IMR-90 (cell line): ENCODE results near the gene ARHGAP11A. TPM values are rescaled to one million over a fixed set of nuclear protein-coding genes. Genes with fewer than 3 reads are reported as not detected.
A peak's percentile ranks its signal among the peaks of the same experiment; 100 is the strongest.

Experiments
- ATAC-seq: fragments of 200-7000 bp; cut with Tn5 transposase; 2 replicates; pipeline ENCODE4 v1.9.1; 2020; ENCODE audit warnings: low read depth, mild to moderate bottlenecking, moderate library complexity
- BruUV-seq: library from RNA; stranded (reverse); fragments of 400-500 nt; replicated peaks from 2 replicates; lab custom pipeline; 2021; lab: Mats Ljungman, UMichigan
- CTCF ChIA-PET: fragments of 300-600 bp; formaldehyde crosslinking; extraction: SDS; loops from one replicate; lab custom pipeline; 2021; ENCODE audit warnings: antibody characterized with exemption; lab: Yijun Ruan, JAX
- POLR2A ChIA-PET: fragments of 300-600 bp; sonication (Branson Sonifier 250); formaldehyde crosslinking; loops from one replicate; lab custom pipeline; 2022; ENCODE audit warnings: antibody characterized with exemption; ENCODE audit not compliant: unreplicated experiment; lab: Charles Lee
- DNase-seq: peaks from one replicate; pipeline ENCODE4 v3.0.0; 2013
- H2AFZ ChIP-seq: replicated peaks from 2 replicates; pipeline ENCODE3; 2013; ENCODE audit warnings: low read length, mild to moderate bottlenecking; ENCODE audit not compliant: poor library complexity
- H2AK5ac ChIP-seq: 2 replicates; pipeline ENCODE4 v1.6.1; 2013; ENCODE audit warnings: low read depth, low read length, inconsistent platforms
- H2AK9ac ChIP-seq: replicated peaks from 2 replicates; pipeline ENCODE3; 2013; ENCODE audit warnings: mild to moderate bottlenecking, low read depth, low read length, moderate library complexity; ENCODE audit not compliant: poor library complexity
- H2BK120ac ChIP-seq: 2 replicates; pipeline ENCODE4 v1.6.1; 2013; ENCODE audit warnings: low read depth, low read length, inconsistent platforms
- H2BK15ac ChIP-seq: 3 replicates; pipeline ENCODE4 v1.6.1; 2013; ENCODE audit warnings: low read depth, low read length, inconsistent platforms
- H2BK20ac ChIP-seq: 2 replicates; pipeline ENCODE4 v1.6.1; 2013; ENCODE audit warnings: low read depth, mild to moderate bottlenecking, inconsistent platforms, low read length, moderate library complexity
- H2BK5ac ChIP-seq: 2 replicates; pipeline ENCODE4 v1.6.1; 2013; ENCODE audit warnings: mild to moderate bottlenecking, low read depth, low read length, inconsistent platforms; ENCODE audit not compliant: poor library complexity, severe bottlenecking
- H3K14ac ChIP-seq: replicated peaks from 2 replicates; pipeline ENCODE4 v1.6.1; 2013; ENCODE audit warnings: low read depth, low read length, inconsistent platforms
- H3K18ac ChIP-seq: 2 replicates; pipeline ENCODE4 v1.6.1; 2013; ENCODE audit warnings: low read depth, low read length, control low read depth
- H3K23ac ChIP-seq: 2 replicates; pipeline ENCODE4 v1.6.1; 2013; ENCODE audit warnings: low read depth, low read length, inconsistent platforms
- H3K27ac ChIP-seq: 2 replicates; pipeline ENCODE4 v1.5.1; 2013; ENCODE audit warnings: mild to moderate bottlenecking, control low read depth, low read length; ENCODE audit not compliant: insufficient read depth
- H3K27me3 ChIP-seq: 2 replicates; pipeline ENCODE4 v1.6.1; 2013; ENCODE audit warnings: low read length; ENCODE audit not compliant: control insufficient read depth, insufficient read depth
- H3K36me3 ChIP-seq: 2 replicates; pipeline ENCODE4 v1.6.1; 2013; ENCODE audit warnings: low read length, mixed read lengths; ENCODE audit not compliant: control insufficient read depth, insufficient read depth
- H3K4ac ChIP-seq: 2 replicates; pipeline ENCODE4 v1.6.1; 2013; ENCODE audit warnings: low read depth, low read length, inconsistent platforms
- H3K4me1 ChIP-seq: 2 replicates; pipeline ENCODE4 v1.6.1; 2013; ENCODE audit warnings: low read length, mixed read lengths; ENCODE audit not compliant: control insufficient read depth, insufficient read depth
- H3K4me2 ChIP-seq: 2 replicates; pipeline ENCODE4 v1.6.1; 2013; ENCODE audit warnings: low read depth, mild to moderate bottlenecking, control low read depth, low read length, moderate library complexity
- H3K4me3 ChIP-seq: 2 replicates; pipeline ENCODE4 v1.5.1; 2013; ENCODE audit warnings: low read depth, mild to moderate bottlenecking, control low read depth, low read length, moderate library complexity; ENCODE audit not compliant: insufficient read depth
- H3K56ac ChIP-seq: 2 replicates; pipeline ENCODE4 v1.6.1; 2013; ENCODE audit warnings: low read length, inconsistent platforms; ENCODE audit not compliant: insufficient read depth; ENCODE audit errors: extremely low read depth
- H3K79me1 ChIP-seq, 2 experiments: 2 replicates each; pipeline ENCODE4 v1.6.1; 2013; ENCODE audit warnings: low read length in 2 of 2, inconsistent platforms in 1 of 2, low read depth in 1 of 2
- H3K9ac ChIP-seq: 2 replicates; pipeline ENCODE4 v1.6.1; 2013; ENCODE audit warnings: low read depth, low read length, control low read depth
- H3K9me1 ChIP-seq: 2 replicates; pipeline ENCODE4 v1.6.1; 2013; ENCODE audit warnings: low read length, inconsistent platforms; ENCODE audit not compliant: insufficient read depth
- H3K9me3 ChIP-seq: 2 replicates; pipeline ENCODE4 v1.6.1; 2013; ENCODE audit warnings: low read length; ENCODE audit not compliant: control insufficient read depth, insufficient read depth
- H4K20me1 ChIP-seq: 2 replicates; pipeline ENCODE4 v1.6.1; 2013; ENCODE audit warnings: low read length, inconsistent platforms; ENCODE audit not compliant: insufficient read depth
- H4K5ac ChIP-seq: 2 replicates; pipeline ENCODE4 v1.6.1; 2013; ENCODE audit warnings: mild to moderate bottlenecking, low read depth, low read length, control low read depth
- H4K8ac ChIP-seq, 2 experiments: 2 replicates each; pipeline ENCODE4 v1.6.1; 2013; ENCODE audit warnings: low read depth in 2 of 2, low read length in 2 of 2, control low read depth in 1 of 2, inconsistent platforms in 1 of 2
- H4K91ac ChIP-seq: 2 replicates; pipeline ENCODE4 v1.6.1; 2013; ENCODE audit warnings: low read depth, low read length, inconsistent platforms; ENCODE audit not compliant: insufficient read depth
- BHLHE40 ChIP-seq: fragments of 150-350 bp; IDR thresholded peaks from 2 replicates; pipeline ENCODE4 v1.6.1; 2016; ENCODE audit warnings: mild to moderate bottlenecking, low read depth, low read length
- FOS ChIP-seq: fragments of 150-350 bp; IDR thresholded peaks from 2 replicates; pipeline ENCODE4 v1.6.1; 2016; ENCODE audit warnings: low read depth, low read length
- RAD21 ChIP-seq: IDR thresholded peaks from 2 replicates; pipeline ENCODE4 v1.6.1; 2012; ENCODE audit warnings: low read length, improper control_type of control experiment
- USF2 ChIP-seq: fragments of 150-350 bp; IDR thresholded peaks from 2 replicates; pipeline ENCODE4 v1.6.1; 2017; ENCODE audit warnings: mild to moderate bottlenecking, antibody characterized with exemption, low read length, low read depth
- WGBS, 2 experiments: methylation state at CpG; one replicate each; pipeline versions ENCODE4 v1.1.5 to v1.1.7; 2013; ENCODE audit warnings: missing lambda C conversion rate in 2 of 2; ENCODE audit not compliant: insufficient read length in 1 of 2; ENCODE audit errors: extremely low coverage in 2 of 2; 5-methylcytosine and 5-hydroxymethylcytosine counted together
- dilution Hi-C: fragments of 300-500 bp; cut with HindIII; formaldehyde crosslinking; loops from one replicate; pipeline ENCODE4 v1.14.3; 2018; ENCODE audit warnings: low sequenced_read_pairs; ENCODE audit not compliant: unreplicated experiment
- in situ Hi-C: fragments of 300-500 bp; cut with MboI; formaldehyde crosslinking; loops from 3 replicates; pipeline ENCODE4 v1.14.3; 2019; ENCODE audit warnings: low sequenced_read_pairs, inconsistent platforms, mixed read lengths
- intact Hi-C: fragments of 100-400 bp; cut with micrococcal nuclease; formaldehyde crosslinking; loops from 2 replicates; pipeline ENCODE4 v1.10.0; 2022
- polyA plus RNA-seq, 3 experiments: library from polyadenylated mRNA; depleted of rRNA; stranded (reverse); fragments of >200 nt; gene quantifications; 2 replicates each; pipeline ENCODE4 v1.2.3, GENCODE V29; 2012; ENCODE audit warnings: low replicate concordance in 1 of 3
- total RNA-seq: library from RNA; depleted of rRNA; stranded (reverse); fragments of >200 nt; gene quantifications from 2 replicates; pipeline ENCODE4 v1.2.3, GENCODE V29; 2012

ARHGAP11A gene
- total and polyA plus RNA-seq, 2 of the 4 experiments (the other 2 are of a cell fraction): 9.9 to 29.0 TPM

GRCh38 chr15:32656091-32656490 lies 40.8 kb downstream of the ARHGAP11A start:
- Histone ChIP-seq H2AK9ac (no peak overlapping the region), H3K36me3 (no peaks in the 10 kb centered on the region), H3K18ac (no peak overlapping the region), H3K27me3 (no peaks in the 10 kb centered on the region), H3K9me3 (no peaks in the 10 kb centered on the region), H2BK120ac (no peak overlapping the region), H2BK5ac (no peak overlapping the region), H3K4me1 (peaks cover 4% of the 10 kb centered on the region), H3K79me1 (peaks cover 12 to 32% of the 10 kb centered on the region in 2 experiments; a peak in 3 of 4 replicates), H4K20me1 (no peaks in the 10 kb centered on the region), H3K4ac (no peak overlapping the region), H2AFZ (no peak overlapping the region), H3K14ac (no peak overlapping the region), H3K56ac (no peak overlapping the region), H2BK20ac (peak overlapping the region; percentile 26; the same call in 1 of the 2 replicates), H4K5ac (no peak overlapping the region), H3K23ac (no peak overlapping the region), H3K4me2 (no peak overlapping the region), H3K9ac (no peak overlapping the region), H3K27ac (no peak overlapping the region), H4K91ac (no peak overlapping the region), H3K9me1 (peaks cover 10% of the 10 kb centered on the region), H3K4me3 (no peak overlapping the region), H2AK5ac (0 out of 2 replicates have a peak overlapping the region, but pooled peaks have one; percentile 4), H4K8ac (no peak overlapping the region), H2BK15ac (no peak overlapping the region)
- in situ Hi-C loops: no loop called here
- BruUV-seq: no TSS peak
- WGBS, 2 experiments: no CpG with 5 or more reads among the region's 4 CpGs
- ChIA-PET CTCF (no interaction called here), POLR2A (no interaction called here)
- DNase-seq (no peak), ATAC-seq (no peak)
- dilution Hi-C loops: no loop called here
- intact Hi-C loops: no loop called here
- no peak for TF ChIP-seq USF2
- TF ChIP-seq RAD21: no peak
- TF ChIP-seq FOS: no peak
- TF ChIP-seq BHLHE40: no peak
